ENCODE measurements around the gene SHC3.

Gene SHC3

GRCh38 chr9:89097219-89097618 is 81.4 kb downstream of the SHC3 start:
- no peak for DNase-seq

- no peak for DNase-seq
These were observed 81.8 kb downstream of the SHC3 start for GRCh38 chr9:89096807-89097206.

- DNase-seq, result no peak
These were observed 82.7 kb downstream of the SHC3 start for GRCh38 chr9:89095761-89096528.

DNA sequence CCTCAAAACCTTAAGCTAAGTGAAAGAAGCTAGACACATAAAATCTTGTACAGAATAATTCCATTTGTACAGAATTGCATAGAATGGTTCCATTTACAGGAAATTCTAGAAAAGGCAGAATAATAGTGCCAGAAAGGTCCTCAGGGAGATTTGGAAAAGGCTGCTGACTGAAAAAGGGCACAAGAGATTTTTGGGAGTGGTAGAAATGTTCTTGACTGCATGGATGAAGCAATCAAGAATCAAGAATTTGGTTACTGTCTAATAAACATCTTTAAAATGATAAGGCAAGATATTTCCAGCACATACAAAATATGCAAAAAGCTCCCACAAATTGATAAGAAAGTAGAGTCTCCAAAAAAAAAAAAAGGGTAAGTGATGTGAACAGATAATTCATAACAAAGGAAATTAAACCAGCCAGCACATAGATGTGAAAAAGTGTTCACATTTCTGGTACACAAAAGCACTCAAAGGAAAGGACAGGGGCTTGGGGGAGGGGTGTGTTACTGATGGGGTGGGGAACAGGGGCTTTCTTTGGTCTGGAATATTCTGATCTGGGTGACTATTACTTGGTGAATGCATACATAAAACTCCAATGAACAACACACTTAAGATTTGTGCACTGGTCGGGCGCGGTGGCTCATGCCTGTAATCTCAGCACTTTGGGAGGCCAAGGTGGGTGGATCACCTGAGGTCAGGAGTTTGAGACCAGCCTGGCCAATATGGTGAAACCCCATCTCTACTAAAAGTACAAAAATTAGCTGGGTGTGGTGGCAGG is 85.2 kb downstream of the SHC3 start:
- DNase-seq, result no peak

GRCh38 chr9:89089176-89089575 is 89.4 kb downstream of the SHC3 start:
- DNase-seq, result no peak

GRCh38 chr9:89083626-89084025 is 95.0 kb downstream of the SHC3 start:
- DNase-seq, result no peak

DNA sequence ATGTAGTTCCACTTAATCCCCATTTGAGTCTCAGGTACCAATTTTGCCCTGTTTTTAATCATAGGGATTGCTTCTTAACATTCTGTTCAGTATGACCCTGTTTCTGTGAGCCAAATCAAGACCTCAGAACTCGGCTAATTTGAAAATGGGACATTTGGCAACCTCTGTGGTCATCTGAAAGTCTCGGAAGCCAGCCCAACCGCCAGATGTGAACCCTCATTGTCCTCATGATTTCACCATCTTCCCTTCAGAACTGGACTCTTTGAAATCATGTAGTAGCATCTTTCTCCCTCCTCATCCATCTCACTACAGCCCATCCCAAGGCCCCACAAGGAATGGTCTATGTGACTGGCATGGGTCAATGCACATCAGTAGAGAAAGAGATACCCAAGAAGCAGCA is 98.4 kb downstream of the SHC3 start:
- no peak for DNase-seq

DNA sequence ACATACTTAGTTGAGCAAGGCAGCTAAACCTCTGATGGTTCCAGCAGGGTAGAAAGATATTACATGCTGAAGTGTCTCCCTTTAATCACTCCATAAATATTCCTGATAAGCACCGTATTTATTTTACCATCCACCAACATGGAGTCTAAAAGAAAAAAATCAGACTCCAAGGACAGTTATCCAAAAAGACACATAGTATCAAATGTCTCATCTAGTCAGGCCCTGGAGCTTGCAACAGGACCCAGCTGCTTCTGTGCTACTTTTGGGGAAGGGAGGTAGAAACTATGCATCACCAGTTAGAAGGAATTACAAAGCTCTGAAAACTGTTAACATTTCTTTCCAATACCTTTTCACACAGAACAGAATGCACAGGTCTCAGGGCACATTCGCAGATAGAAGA is 99.2 kb downstream of the SHC3 start:
- DNase-seq, result no peak

- no peak for DNase-seq
These were observed 99.8 kb downstream of the SHC3 start for GRCh38 chr9:89078860-89079259.

GRCh38 chr9:89078421-89078820 is 100.2 kb downstream of the SHC3 start:
- no peak for DNase-seq

DNA sequence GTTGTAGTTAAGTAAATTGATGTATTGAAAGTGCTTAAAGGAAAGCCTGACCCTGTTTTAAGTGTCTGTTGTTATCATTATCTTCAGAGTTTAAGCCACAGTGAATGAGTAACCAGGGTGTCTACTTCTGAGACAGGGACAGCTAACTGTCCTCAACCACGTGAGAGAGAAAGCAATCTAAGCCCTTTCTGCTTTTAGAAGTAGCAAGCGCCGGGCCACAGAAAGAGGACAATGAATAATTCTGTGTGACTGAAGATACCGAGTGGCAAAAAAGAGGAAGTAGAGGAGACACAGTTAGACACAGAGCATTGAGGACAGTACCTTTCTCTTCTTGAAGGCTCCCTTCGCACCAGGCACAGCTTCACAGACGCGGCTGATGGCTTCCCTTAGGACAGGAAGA is 101.1 kb downstream of the SHC3 start:
- DNase-seq, result no peak

- no peak for DNase-seq
These were observed 105.2 kb downstream of the SHC3 start for GRCh38 chr9:89073397-89073796.

DNA sequence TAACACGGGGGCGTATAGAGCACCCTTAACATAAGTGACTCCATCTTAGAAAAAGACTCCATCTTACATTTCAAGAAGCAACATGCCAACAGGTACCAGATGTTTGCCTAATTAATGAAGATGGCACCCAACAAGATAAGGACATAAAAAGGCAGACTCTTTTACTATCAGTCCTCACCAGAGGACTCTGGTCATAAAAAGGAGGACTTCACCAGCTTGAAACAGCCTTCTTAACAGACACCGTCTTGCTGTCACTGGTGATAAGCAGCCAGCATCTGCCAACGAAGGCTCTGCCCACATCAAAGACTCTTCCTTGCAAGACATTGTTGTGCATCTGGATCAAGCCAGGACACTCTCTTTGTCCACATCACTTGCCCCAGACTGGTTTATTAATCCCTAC is 107.0 kb downstream of the SHC3 start:
- no peak for DNase-seq

- no peak for DNase-seq
These were observed 111.8 kb downstream of the SHC3 start for GRCh38 chr9:89066835-89067234.

DNA sequence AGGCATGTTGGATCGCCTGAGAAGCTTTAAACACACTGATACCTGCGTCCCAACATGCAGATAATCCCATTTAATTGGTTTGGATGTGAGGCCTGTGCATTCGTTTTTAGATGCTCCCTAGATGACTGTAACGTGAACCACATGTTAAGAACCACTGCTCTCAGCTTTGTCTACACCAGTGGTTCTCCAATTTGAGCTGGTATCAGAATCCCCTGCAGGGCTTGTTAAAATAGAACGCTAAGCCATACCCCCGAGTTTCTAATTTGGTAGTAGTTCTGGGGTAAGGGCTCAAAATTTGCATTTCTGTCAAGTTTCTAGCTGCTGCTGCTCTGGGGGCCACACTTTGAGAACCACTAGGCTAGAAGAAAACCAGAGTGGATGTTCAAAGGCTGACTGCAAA is 112.7 kb downstream of the SHC3 start:
- DNase-seq, result no peak

DNA sequence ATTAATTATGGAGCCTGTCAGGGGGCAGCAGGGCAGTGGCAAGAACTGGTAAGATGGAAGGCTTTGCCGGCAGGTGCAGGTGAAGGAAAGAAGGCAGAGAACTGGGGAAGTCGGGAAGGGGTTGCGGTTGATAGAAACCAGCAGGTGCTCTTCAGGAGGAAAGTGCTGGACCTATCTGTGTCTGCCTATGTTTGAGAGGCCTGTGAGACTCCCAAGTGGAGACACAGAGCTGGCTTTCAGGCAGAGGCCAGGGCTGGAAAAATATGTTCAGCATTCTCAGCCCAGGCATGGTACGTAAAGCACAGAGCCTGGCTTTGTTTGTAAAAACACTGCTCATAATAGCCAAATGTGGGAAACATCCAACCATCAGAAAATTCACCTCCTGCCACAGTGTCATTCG is 117.8 kb downstream of the SHC3 start:
- DNase-seq, result no peak

DNA sequence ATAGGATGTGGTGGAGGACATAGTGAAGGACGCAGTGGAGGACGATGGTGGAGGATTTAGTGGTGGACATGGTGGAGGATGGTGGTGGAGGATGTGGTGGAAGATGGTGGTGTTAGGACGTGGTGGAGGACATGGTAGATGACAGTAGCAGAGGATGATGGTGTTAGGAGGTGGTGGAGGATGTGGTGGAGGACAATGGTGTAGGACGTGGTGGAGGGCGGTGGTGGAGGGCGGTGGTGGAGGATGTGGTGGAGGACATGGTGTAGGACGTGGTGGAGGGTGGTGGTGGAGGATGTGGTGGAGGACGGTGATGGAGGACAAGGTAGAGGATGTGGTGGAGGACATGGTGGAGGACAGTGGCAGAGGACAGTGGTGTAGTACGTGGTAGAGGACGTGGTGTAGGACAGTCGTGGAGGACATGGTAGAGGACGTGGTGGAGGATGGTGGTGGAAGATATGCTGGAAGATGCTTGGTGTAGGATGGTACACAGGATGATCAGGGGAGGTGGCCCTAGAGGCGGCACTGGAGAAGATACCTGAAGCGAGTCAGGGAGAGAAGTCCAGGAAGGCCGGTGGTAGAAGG is 118.6 kb downstream of the SHC3 start:
- no peak for DNase-seq

DNA sequence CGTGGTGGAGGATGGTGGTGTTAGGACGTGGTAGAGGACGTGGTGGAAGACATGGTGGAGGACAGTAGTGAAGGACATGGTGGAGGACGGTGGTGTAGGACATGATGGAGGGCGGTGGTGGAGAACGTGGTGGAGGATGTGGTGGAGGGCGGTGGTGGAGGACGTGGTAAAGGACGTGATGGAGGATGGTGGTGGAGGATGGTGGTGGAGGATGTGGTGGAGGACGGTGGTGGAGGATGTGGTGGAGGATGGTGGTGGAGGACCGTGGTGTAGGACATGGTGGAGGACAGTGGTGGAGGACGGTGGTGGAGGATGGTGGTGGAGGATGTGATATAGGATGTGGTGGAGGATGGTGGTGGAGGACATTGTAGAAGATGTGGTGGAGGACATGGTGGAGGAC is 119.7 kb downstream of the SHC3 start:
- no peak for DNase-seq

- no peak for DNase-seq
These were observed 123.6 kb downstream of the SHC3 start for GRCh38 chr9:89054865-89055495.

GRCh38 chr9:89053301-89053700 is 125.3 kb downstream of the SHC3 start:
- DNase-seq, result no peak

GRCh38 chr9:89052470-89053097 is 126.0 kb downstream of the SHC3 start:
- peak; percentile 17 for DNase-seq

DNA sequence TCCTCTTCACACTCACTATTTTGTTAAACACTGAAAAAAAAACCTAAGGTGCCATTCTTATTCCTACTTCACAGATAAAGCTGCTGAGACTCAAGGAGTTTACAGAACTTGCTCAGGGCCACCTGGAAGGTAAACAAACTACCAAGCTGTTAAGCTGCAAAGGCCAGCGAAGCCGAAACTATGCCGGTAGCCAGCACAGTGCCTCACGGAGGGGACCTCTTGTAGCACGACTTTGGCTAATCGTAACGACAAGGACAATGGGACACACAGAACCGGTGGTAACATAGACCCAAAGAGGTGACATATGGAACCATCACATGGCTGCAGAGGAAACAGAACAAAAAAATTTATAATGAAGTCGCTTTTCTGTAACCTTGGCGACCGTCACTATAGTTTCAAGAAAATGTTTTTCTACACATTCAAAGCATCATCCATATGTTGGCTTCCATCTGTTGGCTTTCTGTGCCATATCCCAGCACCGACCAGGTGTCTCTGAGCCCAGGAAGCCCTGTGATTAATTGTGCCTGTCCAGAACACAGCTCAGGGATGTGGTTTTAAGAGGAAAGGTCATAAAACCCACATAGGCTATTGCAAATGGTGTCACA is 127.1 kb downstream of the SHC3 start:
- peak; percentile 65 for DNase-seq

- no peak for DNase-seq
These were observed 129.0 kb downstream of the SHC3 start for GRCh38 chr9:89049646-89050045.

Measured in DMS 273 treated with DMSO at 0.1 percent for 48 hours (cell line).